Neuronal stem cell (in vitro differentiated cells): ENCODE data around the gene TMEM116.

Source experiments
- DNase-seq: peaks from one replicate; pipeline ENCODE4 v3.0.0-alpha.2; 2013; ENCODE audit warnings: low spot score
- H2AFZ ChIP-seq: one replicate; pipeline ENCODE4 v1.6.1; 2013; ENCODE audit warnings: mild to moderate bottlenecking, low read length, inconsistent platforms
- H2AK5ac ChIP-seq: 2 replicates; pipeline ENCODE4 v1.6.1; 2013; ENCODE audit warnings: low read depth, mild to moderate bottlenecking, inconsistent platforms, low read length, moderate library complexity, mixed read lengths
- H2BK120ac ChIP-seq: 2 replicates; pipeline ENCODE4 v1.6.1; 2013; ENCODE audit warnings: low read depth, mild to moderate bottlenecking, inconsistent platforms, low read length, moderate library complexity, mixed read lengths
- H2BK12ac ChIP-seq: one replicate; pipeline ENCODE4 v1.6.1; 2013; ENCODE audit warnings: low read length, inconsistent platforms
- H2BK15ac ChIP-seq: 2 replicates; pipeline ENCODE4 v1.6.1; 2013; ENCODE audit warnings: mild to moderate bottlenecking, low read length, inconsistent platforms, mixed read lengths
- H2BK5ac ChIP-seq: one replicate; pipeline ENCODE4 v1.6.1; 2013; ENCODE audit warnings: inconsistent platforms, mild to moderate bottlenecking, low read length, moderate library complexity
- H3K14ac ChIP-seq: one replicate; pipeline ENCODE4 v1.6.1; 2013; ENCODE audit warnings: low read length, inconsistent platforms
- H3K18ac ChIP-seq: 2 replicates; pipeline ENCODE4 v1.6.1; 2013; ENCODE audit warnings: low read length, inconsistent platforms
- H3K23ac ChIP-seq: 2 replicates; pipeline ENCODE4 v1.6.1; 2013; ENCODE audit warnings: low read depth, mild to moderate bottlenecking, mixed read lengths, low read length, inconsistent platforms; ENCODE audit not compliant: poor library complexity
- H3K27ac ChIP-seq: replicated peaks from 3 replicates; pipeline ENCODE4 v1.5.1; 2013; ENCODE audit warnings: low read length, inconsistent platforms
- H3K27me3 ChIP-seq, 3 experiments: 2 replicates each; pipeline ENCODE4 v1.6.1; 2013; ENCODE audit warnings: low read length in 3 of 3, mild to moderate bottlenecking in 2 of 3, inconsistent platforms in 1 of 3, low read depth in 1 of 3, mixed read lengths in 1 of 3, moderate library complexity in 1 of 3; ENCODE audit not compliant: control insufficient read depth in 3 of 3, insufficient read depth in 3 of 3
- H3K36me3 ChIP-seq, 2 donors: replicated peaks in 1 of 2; 2 replicates each; pipeline ENCODE4 v1.6.1; 2013; ENCODE audit warnings: low read length in 2 of 2; ENCODE audit not compliant: control insufficient read depth in 2 of 2, insufficient read depth in 2 of 2
- H3K4ac ChIP-seq: 2 replicates; pipeline ENCODE4 v1.6.1; 2013; ENCODE audit warnings: inconsistent platforms, mild to moderate bottlenecking, low read length, moderate library complexity
- H3K4me1 ChIP-seq, 2 donors: 1 replicate in 1 of 2; 2 replicates in 1 of 2; pipeline ENCODE4 v1.6.1; 2013; ENCODE audit warnings: low read length in 2 of 2, low read depth in 1 of 2; ENCODE audit not compliant: control insufficient read depth in 2 of 2, insufficient read depth in 1 of 2
- H3K4me2 ChIP-seq: one replicate; pipeline ENCODE4 v1.6.1; 2013; ENCODE audit warnings: mild to moderate bottlenecking, low read length, inconsistent platforms; ENCODE audit not compliant: insufficient read depth, poor library complexity, severe bottlenecking
- H3K4me3 ChIP-seq, 2 donors: 2 replicates each; pipeline ENCODE4 v1.5.1; 2013; ENCODE audit warnings: low read length in 2 of 2, mild to moderate bottlenecking in 2 of 2, inconsistent platforms in 1 of 2, moderate library complexity in 1 of 2
- H3K79me1 ChIP-seq: one replicate; pipeline ENCODE4 v1.6.1; 2013; ENCODE audit warnings: low read depth, mild to moderate bottlenecking, inconsistent platforms, low read length, moderate library complexity
- H3K9ac ChIP-seq: one replicate; pipeline ENCODE4 v1.6.1; 2013; ENCODE audit warnings: mild to moderate bottlenecking, low read depth, low read length, inconsistent platforms; ENCODE audit not compliant: poor library complexity
- H3K9me3 ChIP-seq, 2 donors: replicated peaks in 1 of 2; 2 replicates each; pipeline versions ENCODE3 to v1.6.1; 2013; ENCODE audit warnings: low read length in 2 of 2, mild to moderate bottlenecking in 2 of 2, inconsistent platforms in 1 of 2, low read depth in 1 of 2, mixed read lengths in 1 of 2, moderate library complexity in 1 of 2; ENCODE audit not compliant: control insufficient read depth in 2 of 2, insufficient read depth in 1 of 2
- H4K8ac ChIP-seq: one replicate; pipeline ENCODE4 v1.6.1; 2013; ENCODE audit warnings: low read depth, mild to moderate bottlenecking, inconsistent platforms, low read length, moderate library complexity
- H4K91ac ChIP-seq: one replicate; pipeline ENCODE4 v1.6.1; 2013; ENCODE audit warnings: low read length, low read depth, mild to moderate bottlenecking, inconsistent platforms; ENCODE audit not compliant: poor library complexity
- whole genome bisulfite sequencing, 2 donors: extraction: QIAGEN DNeasy Blood & Tissue Kit; methylation state at CpG; one replicate each; pipeline ENCODE4 v1.1.7; 2013; ENCODE audit warnings: missing lambda C conversion rate in 2 of 2, mixed read lengths in 1 of 2; ENCODE audit not compliant: insufficient read length in 2 of 2, insufficient replicate concordance in 1 of 2; ENCODE audit errors: extremely low coverage in 2 of 2; 5-methylcytosine and 5-hydroxymethylcytosine counted together

Gene TMEM116

GRCh38 chr12:112029301-112029700 lies 16.3 kb upstream of the TMEM116 start:
- Histone ChIP-seq H3K36me3 (peaks cover 14 to 92% of the 10 kb centered on the region in 2 donors), H3K4ac (no peak overlapping the region), H3K18ac (no peak overlapping the region), H4K91ac (no peak overlapping the region), H3K14ac (no peak overlapping the region), H3K27ac (no peak overlapping the region), H2AFZ (no peak overlapping the region), H2BK12ac (no peak overlapping the region), H3K4me3 (no peak overlapping the region), H4K8ac (no peak overlapping the region), H3K23ac (no peak overlapping the region), H3K4me2 (no peak overlapping the region), H3K9ac (no peak overlapping the region), H3K27me3 (no peaks in the 10 kb centered on the region), H2BK15ac (no peak overlapping the region), H2BK120ac (no peak overlapping the region), H2AK5ac (no peak overlapping the region), H3K79me1 (no peaks in the 10 kb centered on the region), H3K4me1 (peaks cover 0 to 6% of the 10 kb centered on the region in 2 donors), H2BK5ac (no peak overlapping the region), H3K9me3 (no peaks in the 10 kb centered on the region)
- no peak for DNase-seq
- no CpG with 5 or more reads among the region's 2 CpGs for WGBS, 2 donors

GRCh38 chr12:112025808-112026375 lies 12.9 kb upstream of the TMEM116 start:
- H3K4me2 ChIP-seq = no peak overlapping the region
- H4K8ac ChIP-seq = no peak overlapping the region
- peaks cover 0 to 6% of the 10 kb centered on the region in 2 donors for H3K4me1 ChIP-seq
- H3K27me3 ChIP-seq = no peaks in the 10 kb centered on the region
- no peak overlapping the region for H3K9ac ChIP-seq
- no peaks in the 10 kb centered on the region for H3K9me3 ChIP-seq
- no peak overlapping the region for H2AK5ac ChIP-seq
- no peak overlapping the region for H3K4ac ChIP-seq
- no peak overlapping the region for H2BK120ac ChIP-seq
- no peak overlapping the region for H2BK15ac ChIP-seq
- WGBS, 2 donors = no CpG with 5 or more reads among the region's 4 CpGs
- H3K27ac ChIP-seq = no peak overlapping the region
- H4K91ac ChIP-seq = no peak overlapping the region
- H3K14ac ChIP-seq = no peak overlapping the region
- peaks cover 18 to 92% of the 10 kb centered on the region in 2 donors for H3K36me3 ChIP-seq
- no peak overlapping the region for H2BK12ac ChIP-seq
- no peak overlapping the region for H2AFZ ChIP-seq
- no peak overlapping the region for H3K4me3 ChIP-seq
- H3K23ac ChIP-seq = no peak overlapping the region
- no peak for DNase-seq
- H3K18ac ChIP-seq = no peak overlapping the region
- no peaks in the 10 kb centered on the region for H3K79me1 ChIP-seq
- H2BK5ac ChIP-seq = no peak overlapping the region

GRCh38 chr12:112023759-112024396 lies 10.9 kb upstream of the TMEM116 start:
- Histone ChIP-seq H3K9me3 (no peaks in the 10 kb centered on the region), H2BK12ac (no peak overlapping the region), H3K14ac (no peak overlapping the region), H2BK120ac (no peak overlapping the region), H2BK15ac (no peak overlapping the region), H3K36me3 (peaks cover 19 to 92% of the 10 kb centered on the region in 2 donors), H3K4me1 (peaks cover 0 to 6% of the 10 kb centered on the region in 2 donors), H2AK5ac (no peak overlapping the region), H3K27ac (no peak overlapping the region), H4K91ac (no peak overlapping the region), H3K27me3 (no peaks in the 10 kb centered on the region), H3K4ac (no peak overlapping the region), H2BK5ac (no peak overlapping the region), H3K23ac (no peak overlapping the region), H2AFZ (no peak overlapping the region), H3K79me1 (peaks cover 2% of the 10 kb centered on the region), H4K8ac (no peak overlapping the region), H3K4me3 (no peak overlapping the region), H3K18ac (no peak overlapping the region), H3K9ac (no peak overlapping the region), H3K4me2 (no peak overlapping the region)
- WGBS, 2 donors = no CpG with 5 or more reads among the region's 4 CpGs
- DNase-seq = no peak

GRCh38 chr12:112022241-112023016 lies 9.5 kb upstream of the TMEM116 start:
- no CpG with 5 or more reads among the region's 11 CpGs for WGBS, 2 donors
- H3K36me3 ChIP-seq = peaks cover 16 to 91% of the 10 kb centered on the region in 2 donors

More at GRCh38 chr12:112022241-112023016, 9.5 kb upstream of the TMEM116 start:
- Histone ChIP-seq H3K4me3 (no peak overlapping the region), H3K4ac (no peak overlapping the region), H3K14ac (no peak overlapping the region), H3K79me1 (peaks cover 2% of the 10 kb centered on the region), H3K23ac (no peak overlapping the region), H3K27ac (no peak overlapping the region), H2BK15ac (no peak overlapping the region), H2AFZ (no peak overlapping the region), H2AK5ac (no peak overlapping the region), H3K9me3 (no peaks in the 10 kb centered on the region), H2BK12ac (no peak overlapping the region), H3K27me3 (no peaks in the 10 kb centered on the region), H4K8ac (no peak overlapping the region), H2BK5ac (no peak overlapping the region), H3K4me2 (no peak overlapping the region), H4K91ac (no peak overlapping the region), H3K4me1 (peaks cover 0 to 6% of the 10 kb centered on the region in 2 donors), H2BK120ac (no peak overlapping the region), H3K9ac (no peak overlapping the region), H3K18ac (no peak overlapping the region)
- DNase-seq = no peak
